ENCODE data around the gene SLC30A7.

The SLC30A7 gene, protein sequence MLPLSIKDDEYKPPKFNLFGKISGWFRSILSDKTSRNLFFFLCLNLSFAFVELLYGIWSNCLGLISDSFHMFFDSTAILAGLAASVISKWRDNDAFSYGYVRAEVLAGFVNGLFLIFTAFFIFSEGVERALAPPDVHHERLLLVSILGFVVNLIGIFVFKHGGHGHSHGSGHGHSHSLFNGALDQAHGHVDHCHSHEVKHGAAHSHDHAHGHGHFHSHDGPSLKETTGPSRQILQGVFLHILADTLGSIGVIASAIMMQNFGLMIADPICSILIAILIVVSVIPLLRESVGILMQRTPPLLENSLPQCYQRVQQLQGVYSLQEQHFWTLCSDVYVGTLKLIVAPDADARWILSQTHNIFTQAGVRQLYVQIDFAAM

DNA sequence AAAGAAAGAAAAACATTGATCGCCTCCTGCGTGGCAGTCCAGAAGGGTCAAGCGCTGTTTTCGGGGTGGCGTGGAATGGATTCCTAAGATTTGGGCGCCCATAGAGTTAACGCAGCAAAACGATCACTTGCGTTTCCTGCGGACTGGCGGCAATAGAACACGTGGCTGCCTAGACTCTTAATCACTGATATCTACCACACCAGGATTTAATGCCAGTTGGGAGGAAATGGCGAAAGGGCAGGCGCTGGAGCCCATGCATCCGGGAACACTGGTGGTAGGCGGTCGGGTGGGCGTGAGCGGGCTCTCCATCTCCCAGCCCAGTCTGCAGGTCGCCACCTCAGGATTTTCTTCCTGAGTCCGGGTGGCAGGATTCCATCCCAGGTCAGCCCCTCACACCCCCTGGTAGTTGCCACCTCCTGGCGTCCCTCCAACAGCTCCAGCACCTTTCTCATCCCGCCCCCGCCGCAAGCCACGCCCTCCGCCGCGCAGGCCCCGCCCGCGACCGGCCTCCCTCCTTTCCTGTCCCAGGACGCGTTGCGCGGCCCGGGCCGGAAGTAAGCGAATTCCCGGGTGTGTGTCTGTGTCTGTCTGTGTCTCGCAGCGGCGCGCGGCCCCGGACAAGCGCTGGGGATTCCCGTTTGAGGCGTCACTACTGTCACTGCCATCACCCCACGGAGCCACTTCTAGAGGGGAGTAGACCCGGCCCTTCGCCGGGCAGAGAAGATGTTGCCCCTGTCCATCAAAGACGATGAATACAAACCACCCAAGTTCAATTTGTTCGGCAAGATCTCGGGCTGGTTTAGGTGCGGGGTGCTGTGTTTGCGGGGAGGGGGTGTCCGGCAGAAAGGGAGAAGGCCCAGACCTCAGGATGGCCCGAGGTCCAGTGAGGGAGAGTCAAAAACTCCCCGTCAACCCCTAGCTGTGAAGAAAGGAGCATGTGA lies at the start of gene SLC30A7:
SLC30A7 (plus strand) TSS at position 551 of the 941 bp plus-strand sequence; CDS start at position 724, 173 bp downstream.
- peak; percentile 54; the same call in 1 of the 2 replicates for TF ChIP-seq GATA2 (IDR thresholded peaks at IDR 0.05; ENCODE audit: low read depth, low read length)
- no peak for TF ChIP-seq GATA3 (IDR thresholded peaks at IDR 0.05; ENCODE audit: low read depth, low read length)

DNA sequence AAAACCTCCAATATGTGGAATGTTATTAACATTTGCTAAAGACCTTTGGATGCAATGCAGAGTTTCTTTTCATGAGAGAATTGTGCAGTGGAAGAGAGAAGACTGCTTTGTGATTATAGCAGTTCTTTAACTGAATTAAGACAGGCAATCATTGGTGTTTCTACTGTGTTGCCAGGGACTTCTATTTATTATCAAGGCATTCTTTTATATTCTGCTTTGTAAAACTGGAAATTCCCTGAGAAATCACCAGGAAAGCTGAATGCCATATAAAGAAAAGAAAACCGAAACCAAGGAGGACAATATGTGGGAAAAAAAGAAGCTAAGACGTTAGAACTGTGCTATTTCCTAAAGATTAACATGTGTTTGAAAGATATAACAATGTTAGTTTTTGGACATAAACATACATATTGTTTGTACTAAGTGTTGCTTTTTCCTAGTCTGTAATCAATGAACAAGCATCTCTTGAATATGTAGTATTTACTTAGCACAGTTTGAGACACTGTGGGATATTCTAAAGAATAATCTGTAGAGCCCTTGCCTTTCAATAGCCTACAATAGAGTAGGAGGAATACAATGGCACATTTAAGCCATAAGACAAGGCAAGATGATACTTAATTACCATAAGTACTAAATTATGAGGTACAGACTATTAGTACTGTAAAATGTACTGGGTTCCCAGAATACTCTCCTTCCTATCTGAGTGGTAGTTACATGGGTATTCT lies 48.4 kb upstream of the SLC30A7 start:
- TF ChIP-seq GATA2 (IDR thresholded peaks at IDR 0.05; ENCODE audit: low read depth, low read length) = no peak
- no peak for TF ChIP-seq GATA3 (IDR thresholded peaks at IDR 0.05; ENCODE audit: low read depth, low read length)

DNA sequence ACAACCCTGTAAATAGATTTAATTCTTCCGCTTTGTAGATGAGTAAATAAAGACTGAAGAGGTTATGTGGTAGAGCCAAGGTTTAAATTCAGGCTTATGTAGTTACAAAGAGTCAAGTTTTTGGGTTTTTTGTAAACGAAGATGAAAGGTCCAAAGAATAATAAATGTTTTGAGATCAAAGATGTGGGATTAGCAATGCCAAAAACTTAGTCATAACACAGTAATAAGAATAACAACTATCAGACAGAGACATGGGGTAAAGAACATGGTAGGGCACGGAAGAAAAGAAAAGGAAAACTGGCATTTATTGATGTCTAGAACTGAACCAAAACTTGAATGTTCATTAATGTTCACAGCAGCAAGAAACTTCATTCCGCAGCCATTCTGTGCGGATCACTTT lies 44.2 kb upstream of the SLC30A7 start:
- TF ChIP-seq GATA2 (IDR thresholded peaks at IDR 0.05; ENCODE audit: low read depth, low read length) (no peak), GATA3 (IDR thresholded peaks at IDR 0.05; ENCODE audit: low read depth, low read length) (no peak)

DNA sequence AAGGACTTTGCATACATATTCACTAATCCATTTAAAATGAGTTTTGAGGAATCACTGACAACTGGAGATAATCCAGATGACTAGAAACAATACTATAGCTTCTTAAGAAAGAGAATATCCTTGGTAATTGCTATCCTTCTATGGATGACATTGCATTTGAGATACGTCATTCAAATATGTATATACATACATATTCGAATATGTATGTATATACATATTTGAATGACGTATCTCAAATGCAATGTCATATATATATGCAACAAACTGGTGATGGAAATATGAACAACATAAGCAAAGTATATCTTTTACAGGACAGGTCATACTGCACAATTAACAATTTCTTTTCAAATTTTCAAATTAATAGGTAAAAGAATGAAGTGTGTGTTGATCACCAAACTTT lies 42.9 kb upstream of the SLC30A7 start:
- no peak for TF ChIP-seq GATA2 (IDR thresholded peaks at IDR 0.05; ENCODE audit: low read depth, low read length)
- no peak for TF ChIP-seq GATA3 (IDR thresholded peaks at IDR 0.05; ENCODE audit: low read depth, low read length)

DNA sequence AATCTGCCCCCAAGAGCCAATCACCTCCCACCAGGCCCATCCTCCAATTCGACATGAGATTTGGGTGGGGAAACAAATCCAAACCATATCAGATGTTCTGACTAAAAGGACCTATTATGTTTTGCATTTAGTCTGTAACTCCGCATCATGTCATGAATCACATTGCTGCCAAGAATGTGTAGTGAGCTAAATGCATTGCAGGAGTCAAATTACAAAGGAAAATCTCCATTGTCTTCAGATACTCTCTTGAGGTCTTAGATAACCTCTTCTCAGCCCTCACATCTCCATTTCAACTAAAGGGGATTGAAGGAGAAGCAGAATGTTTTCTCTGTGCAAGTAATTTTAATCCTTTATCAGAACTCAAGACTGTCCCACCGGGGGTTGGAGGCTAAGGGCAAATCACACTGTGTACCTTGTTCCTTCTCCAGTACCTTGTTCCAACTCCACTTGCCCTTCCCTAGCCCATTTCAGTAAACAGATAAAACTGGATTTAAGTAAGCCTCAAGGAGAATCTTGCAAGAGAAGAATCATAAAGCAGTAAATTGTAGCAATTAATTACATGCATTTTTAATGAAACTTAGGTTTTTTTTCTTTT lies 35.4 kb upstream of the SLC30A7 start:
- TF ChIP-seq GATA3 (IDR thresholded peaks at IDR 0.05; ENCODE audit: low read depth, low read length) (no peak), GATA2 (IDR thresholded peaks at IDR 0.05; ENCODE audit: low read depth, low read length) (no peak)

DNA sequence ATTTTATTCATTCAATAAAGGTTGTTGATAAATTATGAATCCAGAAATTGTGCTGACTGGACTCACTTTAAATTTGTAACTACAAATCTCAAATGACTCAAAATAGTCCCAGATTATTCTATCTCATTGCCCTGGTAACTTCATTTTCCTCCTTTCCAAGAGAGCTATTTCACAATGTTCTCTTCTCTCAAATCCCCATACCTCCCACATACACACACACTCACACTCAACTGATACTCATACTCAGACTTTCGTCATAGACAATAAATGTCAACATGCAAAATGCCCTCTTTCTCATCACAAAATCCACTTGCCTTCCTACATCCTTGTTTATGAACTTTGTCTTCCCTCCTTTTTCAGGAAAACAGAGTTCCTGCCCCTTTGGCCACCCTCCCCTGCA lies 34.5 kb upstream of the SLC30A7 start:
- no peak for TF ChIP-seq GATA2 (IDR thresholded peaks at IDR 0.05; ENCODE audit: low read depth, low read length)
- no peak for TF ChIP-seq GATA3 (IDR thresholded peaks at IDR 0.05; ENCODE audit: low read depth, low read length)

DNA sequence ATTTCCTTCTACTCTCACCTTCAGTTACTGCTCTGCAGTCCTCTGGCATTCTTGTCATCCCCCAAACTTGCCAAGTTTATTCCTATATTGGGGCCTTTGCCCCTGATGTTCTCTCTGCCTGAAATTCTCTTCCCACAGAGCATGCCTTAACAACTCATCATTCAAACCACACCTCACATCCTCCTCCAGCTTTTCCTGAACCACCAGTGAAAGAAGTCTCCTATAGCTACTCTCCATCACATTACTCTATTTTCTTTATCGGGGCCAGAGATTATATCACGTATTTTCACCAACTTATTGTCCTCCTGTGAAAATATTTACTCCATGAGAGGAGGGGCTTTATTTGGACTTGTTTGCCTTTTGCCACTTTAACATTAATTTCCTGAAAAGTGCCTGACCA lies 33.3 kb upstream of the SLC30A7 start:
- TF ChIP-seq GATA3 (IDR thresholded peaks at IDR 0.05; ENCODE audit: low read depth, low read length) (no peak), GATA2 (IDR thresholded peaks at IDR 0.05; ENCODE audit: low read depth, low read length) (no peak)

DNA sequence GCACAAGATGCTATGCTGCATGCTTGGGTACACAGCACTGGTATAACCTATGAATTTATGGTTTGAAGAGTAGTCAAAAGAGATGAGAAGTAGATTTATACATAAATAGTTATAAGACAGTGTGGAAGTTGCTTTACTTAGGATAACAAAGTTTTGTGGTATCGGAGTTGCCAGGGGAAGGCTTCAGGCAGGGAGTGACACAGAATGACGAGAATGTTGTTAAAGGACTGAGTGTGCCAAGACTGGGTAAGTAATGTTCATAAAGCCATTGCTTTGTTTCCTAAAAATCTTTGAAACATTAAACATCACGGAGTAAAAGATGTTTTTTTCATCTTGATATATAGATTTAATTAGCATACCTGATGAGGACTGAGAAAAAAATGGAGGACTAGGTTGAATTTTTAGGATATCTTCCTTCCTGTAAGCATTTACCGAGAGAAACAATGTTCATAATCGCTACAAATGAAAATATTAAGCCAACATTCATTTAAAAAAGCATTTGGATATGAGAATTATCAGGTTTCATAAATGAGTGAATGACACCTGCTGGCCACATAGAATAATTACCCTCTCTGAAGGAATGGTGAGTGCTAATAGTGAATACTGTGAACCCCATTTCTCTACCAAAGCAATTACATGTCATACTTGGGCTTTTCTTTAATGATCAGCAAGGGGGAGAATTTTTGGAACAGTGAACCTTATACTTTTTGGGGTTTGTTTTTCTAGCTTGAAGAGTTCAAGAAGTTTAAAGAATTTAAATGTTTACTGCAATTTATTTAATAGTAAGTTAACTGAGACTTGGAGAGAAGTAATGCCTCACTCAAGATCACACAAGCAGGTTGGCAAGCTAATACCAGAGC lies 29.6 kb upstream of the SLC30A7 start:
- TF ChIP-seq GATA2 (IDR thresholded peaks at IDR 0.05; ENCODE audit: low read depth, low read length) = no peak
- TF ChIP-seq GATA3 (IDR thresholded peaks at IDR 0.05; ENCODE audit: low read depth, low read length) = no peak

DNA sequence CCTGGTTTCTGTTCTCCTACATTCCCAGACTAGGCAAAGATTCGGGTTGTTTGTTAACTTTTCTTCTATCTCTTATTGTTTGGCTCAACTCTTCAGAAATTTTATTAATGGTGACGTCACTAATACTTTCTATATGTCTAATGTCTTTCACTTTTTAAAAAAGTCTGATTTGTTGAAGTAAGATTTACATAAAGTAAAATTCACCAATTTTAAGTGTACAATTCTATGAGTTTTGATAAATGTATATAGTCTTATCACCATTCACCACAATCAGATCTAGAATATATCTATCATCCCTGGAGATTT lies 29.0 kb upstream of the SLC30A7 start:
- TF ChIP-seq GATA2 (IDR thresholded peaks at IDR 0.05; ENCODE audit: low read depth, low read length) (no peak), GATA3 (IDR thresholded peaks at IDR 0.05; ENCODE audit: low read depth, low read length) (no peak)

DNA sequence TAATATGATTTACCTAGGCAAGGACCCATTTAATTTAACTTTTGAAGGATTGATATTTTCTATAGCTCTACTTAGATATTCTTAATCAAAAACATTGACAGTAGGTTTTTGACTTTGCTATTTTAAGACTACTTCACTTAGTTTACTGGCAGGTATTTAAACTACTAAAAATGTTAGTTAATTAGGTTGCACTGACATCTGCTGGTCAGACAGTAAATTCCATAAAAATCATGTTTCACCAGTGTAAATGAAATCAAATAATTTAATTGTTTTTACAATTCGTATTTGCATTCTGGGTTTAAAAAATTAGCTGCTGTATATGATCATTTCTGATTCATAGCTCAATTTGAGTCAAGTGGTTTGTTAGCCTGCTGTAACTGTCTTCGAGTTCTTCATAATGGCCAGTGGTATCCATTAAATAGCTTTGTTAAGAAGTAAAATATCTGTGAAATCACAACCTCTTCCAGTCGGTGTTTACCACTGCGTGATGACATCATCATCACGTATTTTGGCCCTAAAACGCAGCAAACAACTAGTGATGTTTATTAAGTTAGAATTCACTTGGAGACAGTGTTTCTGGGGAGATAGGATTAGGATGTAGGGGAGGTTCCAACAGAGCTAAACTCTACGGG lies 27.4 kb upstream of the SLC30A7 start:
- TF ChIP-seq GATA3 (IDR thresholded peaks at IDR 0.05; ENCODE audit: low read depth, low read length) (no peak), GATA2 (IDR thresholded peaks at IDR 0.05; ENCODE audit: low read depth, low read length) (no peak)

DNA sequence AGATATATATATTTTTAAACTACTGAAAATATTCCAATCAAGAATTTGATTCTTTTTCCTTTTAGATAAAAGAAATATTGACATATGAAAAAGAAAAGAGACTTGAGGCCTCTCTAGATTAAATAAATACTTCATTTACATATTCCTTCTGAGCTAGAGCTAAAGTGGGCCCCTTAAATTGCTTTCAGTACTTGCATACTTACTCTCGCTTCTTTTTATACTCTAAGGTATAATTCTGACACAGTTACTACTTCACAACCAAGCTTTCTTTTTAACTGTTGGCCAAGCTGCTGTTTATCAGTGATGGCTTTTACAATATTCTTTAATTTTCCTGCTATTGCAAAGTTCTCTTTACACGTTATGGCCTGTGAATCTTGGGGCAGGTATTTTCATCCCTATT lies 25.9 kb upstream of the SLC30A7 start:
- no peak for TF ChIP-seq GATA2 (IDR thresholded peaks at IDR 0.05; ENCODE audit: low read depth, low read length)
- TF ChIP-seq GATA3 (IDR thresholded peaks at IDR 0.05; ENCODE audit: low read depth, low read length) = no peak

DNA sequence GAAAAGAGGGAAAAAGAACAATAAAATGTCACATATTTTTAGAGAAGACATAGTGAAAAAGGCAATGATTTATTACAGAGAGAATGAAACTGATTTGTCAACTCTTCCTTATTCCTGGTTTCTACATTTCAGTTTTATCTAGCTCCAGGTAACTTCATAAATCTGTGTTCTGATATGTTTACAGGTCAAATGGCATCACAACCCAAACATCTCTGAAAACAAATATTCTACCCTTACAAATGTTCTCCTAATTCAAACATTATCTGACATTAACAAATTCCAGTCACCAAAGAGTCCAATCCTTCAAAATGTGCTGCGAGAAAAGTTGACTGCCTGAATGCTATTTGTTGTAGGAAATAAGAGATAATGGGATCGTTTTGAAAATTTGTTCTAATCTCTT lies 21.5 kb upstream of the SLC30A7 start:
- TF ChIP-seq GATA3 (IDR thresholded peaks at IDR 0.05; ENCODE audit: low read depth, low read length) (no peak), GATA2 (IDR thresholded peaks at IDR 0.05; ENCODE audit: low read depth, low read length) (no peak)
